Measurements from ENCODE around the gene IFT172.

Gene IFT172

DNA sequence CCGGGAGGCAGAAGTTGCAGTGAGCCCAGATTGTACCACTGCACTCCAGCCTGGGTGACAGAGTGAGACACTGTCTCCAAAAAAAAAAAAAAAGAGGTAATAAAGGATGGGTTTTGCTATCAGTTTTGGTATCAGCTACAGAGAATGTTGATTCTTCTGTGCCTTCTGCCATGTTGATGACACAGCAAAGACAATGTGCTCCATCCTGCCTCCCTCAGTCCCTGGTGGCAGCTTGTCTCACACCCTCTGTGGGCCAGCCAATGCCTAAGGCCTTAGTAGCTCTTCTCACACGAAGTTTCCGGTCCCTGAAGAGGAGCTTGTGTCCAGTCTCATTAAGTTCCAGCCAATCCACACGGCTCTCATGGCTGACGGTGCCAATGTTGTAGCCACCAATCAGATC, 17.6 kb downstream of the IFT172 start:
- H3K79me1 ChIP-seq (ENCODE audit: low read length) = no peaks in the 10 kb centered on the region
- no peak overlapping the region for H3K9ac ChIP-seq (ENCODE audit: low read length)
- WGBS (ENCODE audit: extremely low coverage, insufficient coverage, insufficient read length) = no CpG with 5 or more reads among the region's 5 CpGs

DNA sequence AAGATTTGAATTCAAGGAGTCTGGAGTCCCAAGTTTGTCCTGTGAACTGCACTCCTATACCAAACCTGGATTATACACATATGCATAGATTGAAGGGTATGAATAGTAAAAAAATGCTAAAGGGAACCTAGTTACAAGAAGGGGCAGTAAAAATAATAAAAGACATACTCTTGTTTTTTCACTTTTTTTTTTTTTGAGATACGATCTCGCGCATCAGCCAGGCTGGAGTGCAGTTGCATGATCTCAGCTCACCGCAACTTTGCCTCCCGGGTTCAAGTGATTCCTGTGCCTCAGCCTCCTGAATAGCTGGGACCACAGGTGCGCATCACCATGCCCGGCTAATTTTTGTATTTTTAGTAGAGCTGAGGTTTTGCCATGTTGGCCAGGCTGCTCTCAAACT, 25.1 kb downstream of the IFT172 start:
- H4K12ac ChIP-seq (ENCODE audit: low read depth, low read length) = no peak overlapping the region
- H3K4me2 ChIP-seq (ENCODE audit: low read length) = no peak overlapping the region
- no peak overlapping the region for H4K8ac ChIP-seq (ENCODE audit: low read depth, low read length)
- H3K4me1 ChIP-seq (ENCODE audit: control insufficient read depth in 1 of 2, insufficient read depth in 2 of 2, low read length in 2 of 2) = no peaks in the 10 kb centered on the region
- H3K79me2 ChIP-seq (ENCODE audit: control insufficient read depth, insufficient read depth, low read length, poor library complexity) = no peaks in the 10 kb centered on the region
- no peak overlapping the region for H2AFZ ChIP-seq (ENCODE audit: insufficient read depth, low read length, poor library complexity)
- no peak overlapping the region for H2AK5ac ChIP-seq (ENCODE audit: low read length)
- H3K27me3 ChIP-seq (ENCODE audit: insufficient read depth, low read length) = no peaks in the 10 kb centered on the region
- no peak for DNase-seq
- H3K36me3 ChIP-seq (ENCODE audit: control insufficient read depth in 1 of 2, insufficient read depth in 2 of 2, low read length in 2 of 2) = no peaks in the 10 kb centered on the region
- WGBS (ENCODE audit: extremely low coverage, insufficient coverage, insufficient read length) = no CpG with 5 or more reads among the region's 7 CpGs
- no peak overlapping the region for H3K18ac ChIP-seq (ENCODE audit: low read length)
- H3K4me3 ChIP-seq (ENCODE audit: low read depth, low read length) = no peak overlapping the region
- H2BK12ac ChIP-seq (ENCODE audit: low read length) = no peak overlapping the region
- H3K27ac ChIP-seq (ENCODE audit: low read depth, low read length) = no peak overlapping the region
- H2BK120ac ChIP-seq (ENCODE audit: insufficient read depth, low read length, poor library complexity) = no peak overlapping the region
- no peaks in the 10 kb centered on the region for H3K79me1 ChIP-seq (ENCODE audit: low read length)
- no peak overlapping the region for H2BK5ac ChIP-seq (ENCODE audit: low read depth, low read length, poor library complexity)
- no peaks in the 10 kb centered on the region for H3K9me3 ChIP-seq (ENCODE audit: insufficient read depth, low read depth, low read length)
- no peak overlapping the region for H4K91ac ChIP-seq (ENCODE audit: low read depth, low read length)
- H3K9ac ChIP-seq (ENCODE audit: low read length) = no peak overlapping the region
- no peak overlapping the region for H3K4ac ChIP-seq (ENCODE audit: low read depth, low read length)
- H3K14ac ChIP-seq (ENCODE audit: low read length) = no peak overlapping the region
- H3K23ac ChIP-seq (ENCODE audit: low read length) = no peak overlapping the region

More for the DNA sequence above, 17.6 kb downstream of the IFT172 start:
- Histone ChIP-seq H3K4me2 (ENCODE audit: low read length) (no peak overlapping the region), H2AK5ac (ENCODE audit: low read length) (no peak overlapping the region), H4K91ac (ENCODE audit: low read depth, low read length) (no peak overlapping the region), H3K79me2 (ENCODE audit: control insufficient read depth, insufficient read depth, low read length, poor library complexity) (no peaks in the 10 kb centered on the region), H3K4me1 (ENCODE audit: control insufficient read depth in 1 of 2, insufficient read depth in 2 of 2, low read length in 2 of 2) (no peaks in the 10 kb centered on the region), H2AFZ (ENCODE audit: insufficient read depth, low read length, poor library complexity) (no peak overlapping the region), H2BK12ac (ENCODE audit: low read length) (no peak overlapping the region), H3K23ac (ENCODE audit: low read length) (no peak overlapping the region), H3K27me3 (ENCODE audit: insufficient read depth, low read length) (no peaks in the 10 kb centered on the region), H2BK5ac (ENCODE audit: low read depth, low read length, poor library complexity) (no peak overlapping the region), H3K9me3 (ENCODE audit: insufficient read depth, low read depth, low read length) (no peaks in the 10 kb centered on the region), H3K36me3 (ENCODE audit: control insufficient read depth in 1 of 2, insufficient read depth in 2 of 2, low read length in 2 of 2) (peaks cover 1 to 4% of the 10 kb centered on the region in 2 experiments), H4K12ac (ENCODE audit: low read depth, low read length) (no peak overlapping the region), H3K27ac (ENCODE audit: low read depth, low read length) (no peak overlapping the region), H3K4me3 (ENCODE audit: low read depth, low read length) (no peak overlapping the region), H2BK120ac (ENCODE audit: insufficient read depth, low read length, poor library complexity) (no peak overlapping the region), H3K4ac (ENCODE audit: low read depth, low read length) (no peak overlapping the region), H3K14ac (ENCODE audit: low read length) (no peak overlapping the region), H3K18ac (ENCODE audit: low read length) (no peak overlapping the region), H4K8ac (ENCODE audit: low read depth, low read length) (no peak overlapping the region)
- DNase-seq = no peak

DNA sequence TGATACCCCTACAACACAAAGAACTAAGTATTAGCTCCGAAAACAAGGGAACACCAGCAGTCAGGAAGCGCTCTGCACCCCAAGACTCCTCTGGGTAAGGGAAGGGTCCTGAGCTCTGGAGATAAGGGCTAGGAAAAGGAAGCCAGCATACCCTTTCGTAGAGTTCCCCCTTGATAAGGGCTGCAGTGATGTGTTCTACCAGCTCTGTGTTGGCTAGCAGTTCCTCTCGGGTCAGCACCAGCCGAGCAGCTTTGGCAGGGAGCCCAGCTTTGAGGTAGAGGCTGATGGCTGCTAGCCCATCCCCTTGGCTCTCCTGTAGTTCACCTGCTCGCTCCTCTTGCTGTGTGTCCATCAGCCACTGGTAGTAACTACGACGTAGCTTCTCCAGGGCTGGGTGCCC, 28.4 kb downstream of the IFT172 start:
- no peak overlapping the region for H3K4me2 ChIP-seq (ENCODE audit: low read length)
- H2BK12ac ChIP-seq (ENCODE audit: low read length) = no peak overlapping the region
- H3K4ac ChIP-seq (ENCODE audit: low read depth, low read length) = no peak overlapping the region
- WGBS (ENCODE audit: extremely low coverage, insufficient coverage, insufficient read length) = no CpG with 5 or more reads among the region's 8 CpGs
- no peak overlapping the region for H2BK5ac ChIP-seq (ENCODE audit: low read depth, low read length, poor library complexity)
- no peak overlapping the region for H3K4me3 ChIP-seq (ENCODE audit: low read depth, low read length)
- DNase-seq = no peak
- H3K27ac ChIP-seq (ENCODE audit: low read depth, low read length) = no peak overlapping the region
- no peak overlapping the region for H3K18ac ChIP-seq (ENCODE audit: low read length)
- peaks cover 0 to 18% of the 10 kb centered on the region in 2 experiments for H3K36me3 ChIP-seq (ENCODE audit: control insufficient read depth in 1 of 2, insufficient read depth in 2 of 2, low read length in 2 of 2)
- no peaks in the 10 kb centered on the region for H3K27me3 ChIP-seq (ENCODE audit: insufficient read depth, low read length)
- H3K23ac ChIP-seq (ENCODE audit: low read length) = no peak overlapping the region
- H2AK5ac ChIP-seq (ENCODE audit: low read length) = no peak overlapping the region
- H3K4me1 ChIP-seq (ENCODE audit: control insufficient read depth in 1 of 2, insufficient read depth in 2 of 2, low read length in 2 of 2) = no peaks in the 10 kb centered on the region
- no peaks in the 10 kb centered on the region for H3K79me1 ChIP-seq (ENCODE audit: low read length)
- H3K9ac ChIP-seq (ENCODE audit: low read length) = no peak overlapping the region
- no peak overlapping the region for H4K91ac ChIP-seq (ENCODE audit: low read depth, low read length)
- H3K14ac ChIP-seq (ENCODE audit: low read length) = no peak overlapping the region
- H3K79me2 ChIP-seq (ENCODE audit: control insufficient read depth, insufficient read depth, low read length, poor library complexity) = no peaks in the 10 kb centered on the region
- H2BK120ac ChIP-seq (ENCODE audit: insufficient read depth, low read length, poor library complexity) = no peak overlapping the region
- no peak overlapping the region for H2AFZ ChIP-seq (ENCODE audit: insufficient read depth, low read length, poor library complexity)
- no peak overlapping the region for H4K12ac ChIP-seq (ENCODE audit: low read depth, low read length)
- H4K8ac ChIP-seq (ENCODE audit: low read depth, low read length) = no peak overlapping the region
- H3K9me3 ChIP-seq (ENCODE audit: insufficient read depth, low read depth, low read length) = no peaks in the 10 kb centered on the region

GRCh38 chr2:27453968-27454367, 35.6 kb downstream of the IFT172 start:
- H2AFZ ChIP-seq (ENCODE audit: insufficient read depth, low read length, poor library complexity) = no peak overlapping the region
- no peaks in the 10 kb centered on the region for H3K79me1 ChIP-seq (ENCODE audit: low read length)
- H3K4me1 ChIP-seq (ENCODE audit: control insufficient read depth in 1 of 2, insufficient read depth in 2 of 2, low read length in 2 of 2) = no peaks in the 10 kb centered on the region
- no peaks in the 10 kb centered on the region for H3K27me3 ChIP-seq (ENCODE audit: insufficient read depth, low read length)
- WGBS (ENCODE audit: extremely low coverage, insufficient coverage, insufficient read length) = no CpG with 5 or more reads among the region's 7 CpGs
- H3K9me3 ChIP-seq (ENCODE audit: insufficient read depth, low read depth, low read length) = no peaks in the 10 kb centered on the region
- no peak overlapping the region for H2BK12ac ChIP-seq (ENCODE audit: low read length)
- H3K9ac ChIP-seq (ENCODE audit: low read length) = no peak overlapping the region
- H3K14ac ChIP-seq (ENCODE audit: low read length) = no peak overlapping the region
- no peak overlapping the region for H3K18ac ChIP-seq (ENCODE audit: low read length)
- no peak overlapping the region for H3K23ac ChIP-seq (ENCODE audit: low read length)
- DNase-seq = no peak
- no peak overlapping the region for H2AK5ac ChIP-seq (ENCODE audit: low read length)
- no peak overlapping the region for H2BK5ac ChIP-seq (ENCODE audit: low read depth, low read length, poor library complexity)
- peaks cover 4 to 28% of the 10 kb centered on the region in 2 experiments for H3K36me3 ChIP-seq (ENCODE audit: control insufficient read depth in 1 of 2, insufficient read depth in 2 of 2, low read length in 2 of 2)
- no peak overlapping the region for H4K12ac ChIP-seq (ENCODE audit: low read depth, low read length)
- H3K27ac ChIP-seq (ENCODE audit: low read depth, low read length) = no peak overlapping the region
- no peak overlapping the region for H3K4ac ChIP-seq (ENCODE audit: low read depth, low read length)
- H3K4me2 ChIP-seq (ENCODE audit: low read length) = no peak overlapping the region
- no peak overlapping the region for H2BK120ac ChIP-seq (ENCODE audit: insufficient read depth, low read length, poor library complexity)
- no peak overlapping the region for H3K4me3 ChIP-seq (ENCODE audit: low read depth, low read length)
- H4K91ac ChIP-seq (ENCODE audit: low read depth, low read length) = no peak overlapping the region
- no peak overlapping the region for H4K8ac ChIP-seq (ENCODE audit: low read depth, low read length)
- no peaks in the 10 kb centered on the region for H3K79me2 ChIP-seq (ENCODE audit: control insufficient read depth, insufficient read depth, low read length, poor library complexity)
